Adrenal gland (tissue), 12 donors: Measurements from ENCODE around the gene STYX. TPM values are rescaled to one million over a fixed set of nuclear protein-coding genes. Genes with fewer than 3 reads are reported as not detected.
"Not testable (repeated sequence)": the region's sequence is repeated elsewhere in the genome, so short reads cannot be mapped to it uniquely, and the experiment has no call there.

ENCODE experiments used
- DNase-seq, 7 donors: peaks; one replicate each; pipeline ENCODE4 v3.0.0-alpha.2; 2019 to 2020
- H3K27ac ChIP-seq, 5 donors: fragments of 200-600 bp; sonication (generic) in 4 of 5; 1 replicate in 3 of 5; 2 replicates in 2 of 5; pipeline versions ENCODE4 v1.5.1 to v1.8.0; 2016 to 2020; ENCODE audit warnings: mild to moderate bottlenecking in 1 of 5
- H3K27me3 ChIP-seq: fragments of 200-600 bp; 2 replicates; pipeline ENCODE4 v1.8.0; 2021
- H3K36me3 ChIP-seq, 2 donors: fragments of 200-600 bp; replicated peaks in 1 of 2; 1 replicate in 1 of 2; 2 replicates in 1 of 2; pipeline versions ENCODE4 v1.5.1 to v1.8.0; 2018 to 2022
- H3K4me1 ChIP-seq, 2 donors: fragments of 200-600 bp; replicated peaks in 1 of 2; 1 replicate in 1 of 2; 2 replicates in 1 of 2; pipeline versions ENCODE4 v1.5.1 to v1.8.0; 2018 to 2021
- H3K4me3 ChIP-seq, 4 donors: fragments of 200-600 bp; sonication (generic) in 3 of 4; one replicate each; pipeline ENCODE4 v1.5.1; 2016 to 2018
- H3K9me3 ChIP-seq, 3 donors: fragments of 200-600 bp; sonication (generic) in 1 of 3; replicated peaks in 1 of 3; 1 replicate in 2 of 3; 2 replicates in 1 of 3; pipeline versions ENCODE4 v1.5.1 to v1.8.0; 2016 to 2021
- CTCF ChIP-seq, 6 experiments: fragments of 450-650 bp in 4 of 6; fragments of 200-600 bp in 2 of 6; sonication (generic) in 1 of 6; IDR thresholded peaks; 1 replicate in 5 of 6; 2 replicates in 1 of 6; pipeline versions ENCODE4 v1.5.1 to v1.8.0; 2016 to 2021; ENCODE audit warnings: antibody characterized with exemption in 6 of 6, mild to moderate bottlenecking in 2 of 6, moderate library complexity in 1 of 6
- POLR2A ChIP-seq, 2 donors: fragments of 450-650 bp; IDR thresholded peaks; one replicate each; pipeline ENCODE4 v1.6.1; 2017; ENCODE audit warnings: antibody characterized with exemption in 2 of 2, mild to moderate bottlenecking in 2 of 2, moderate library complexity in 1 of 2
- WGBS, 4 donors: extraction: QIAGEN DNeasy Blood & Tissue Kit in 2 of 4; methylation state at CpG; one replicate each; pipeline versions ENCODE4 v1.1.5 to v1.1.7; 2013 to 2017; 5-methylcytosine and 5-hydroxymethylcytosine counted together
- intact Hi-C, 2 donors: fragments of 100-400 bp; cut with DNase I; formaldehyde crosslinking; loops; one replicate each; pipeline versions ENCODE4 v1.14.1 to v1.15.0; 2022 to 2023
- polyA plus RNA-seq, 3 donors: library from polyadenylated mRNA; stranded (reverse); fragments of 200-250 nt in 2 of 3; fragments of 350-450 nt in 1 of 3; fragmentation: Illumina TruSeq in 1 of 3; extraction: RNeasy Lipid Tissue Mini Kit (QIAGEN cat#74804) in 1 of 3; gene quantifications; one replicate each; pipeline ENCODE4 v1.2.3, GENCODE V29; 2013 to 2014
- total RNA-seq, 9 donors: library from RNA; depleted of rRNA in 4 of 9; stranded (reverse); fragments of >200 nt in 4 of 9; fragments of 120-200 nt in 1 of 9; fragmentation: NEBNext Ultra II Directional in 1 of 9; extraction: Animal tissue kit (Norgen Biotek cat#: 25700) in 1 of 9; gene quantifications; one replicate each; pipeline versions ENCODE4 v1.1.0 to v1.2.4, GENCODE V29; 2013 to 2023
- donor health status: healthy with polysubstance abuse.
- donor health status: Bipolar disorder and iron deficiency.
- donor health status: DM: yes; HTN: yes; CAD: no.
- donor health status: DM: no; HTN: no; CAD: no.
- donor health status: DM: no; HTN: no; CAD: no.
- donor health status: DM: yes; HTN: yes; CAD: no.

Gene STYX
- total and polyA plus RNA-seq, 12 donors = 1.6 to 13.0 (median 6.4) TPM

DNA sequence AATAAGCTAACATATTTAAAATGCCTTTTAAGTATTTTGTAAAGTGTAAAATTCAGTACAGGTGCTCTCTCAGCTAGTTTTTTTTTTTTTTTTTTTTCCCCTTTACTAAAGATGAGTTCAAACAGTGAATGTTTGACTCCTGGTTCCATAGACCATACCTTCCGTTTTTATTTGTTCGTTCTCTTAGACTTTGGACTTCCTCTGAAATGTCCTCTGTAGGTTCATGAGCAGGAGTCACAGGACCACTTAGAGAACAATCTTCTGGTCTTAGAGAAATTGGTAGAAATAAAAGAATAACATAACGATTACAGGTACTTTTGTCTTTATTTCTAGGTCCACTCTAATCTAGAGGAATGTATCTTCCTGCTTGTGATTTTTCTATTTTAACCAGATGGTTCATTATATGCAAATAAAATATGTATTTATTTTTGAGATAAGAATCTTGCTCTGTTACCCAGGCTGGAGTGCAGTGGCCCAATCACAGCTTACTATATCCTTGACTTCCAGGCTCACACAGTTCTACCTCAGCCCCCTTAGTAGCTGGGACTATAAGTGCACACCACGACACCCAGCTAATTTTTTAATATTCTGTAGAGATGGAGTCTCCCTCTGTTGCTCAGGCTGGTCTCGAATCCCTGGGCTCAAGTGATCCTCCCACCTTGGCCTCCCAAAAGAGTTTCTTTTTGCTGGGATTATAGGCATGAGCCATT, 25.8 kb downstream of the STYX start:
- Histone ChIP-seq H3K4me1 (no peaks in the 10 kb centered on the region), H3K9me3 (no peaks in the 10 kb centered on the region), H3K4me3 (no peak overlapping the region), H3K27ac (no peak overlapping the region), H3K36me3 (no peaks in the 10 kb centered on the region), H3K27me3 (no peaks in the 10 kb centered on the region)
- intact Hi-C loops = no loop called here
- no peak for DNase-seq
- TF ChIP-seq CTCF (IDR thresholded peaks at IDR 0.05) (no peak), POLR2A (IDR thresholded peaks at IDR 0.05) (no peak)
- 89 to 97% (median 94%) methylated on average over 5 of the region's 5 CpGs for WGBS, 4 donors

- Histone ChIP-seq H3K4me3 (no peak overlapping the region), H3K9me3 (no peaks in the 10 kb centered on the region), H3K4me1 (no peaks in the 10 kb centered on the region), H3K27me3 (no peaks in the 10 kb centered on the region), H3K27ac (no peak overlapping the region), H3K36me3 (no peaks in the 10 kb centered on the region)
- TF ChIP-seq POLR2A (IDR thresholded peaks at IDR 0.05) (no peak), CTCF (IDR thresholded peaks at IDR 0.05) (no peak)
- intact Hi-C loops = no loop called here
- 96 to 100% (median 100%) methylated on average over 1 of the region's 1 CpG for WGBS, 4 donors
- DNase-seq = no peak
Observed at GRCh38 chr14:52759145-52759544, 29.2 kb downstream of the STYX start.

- DNase-seq, H3K27ac ChIP-seq, H3K36me3 ChIP-seq, H3K4me3 ChIP-seq, H3K27me3 ChIP-seq, intact Hi-C loops, H3K4me1 ChIP-seq, H3K9me3 ChIP-seq: not testable (repeated sequence)
- 95 to 100% (median 95%) methylated on average over 4 of the region's 4 CpGs for WGBS, 4 donors
Observed at GRCh38 chr14:52762923-52763322, 33.0 kb downstream of the STYX start.

DNA sequence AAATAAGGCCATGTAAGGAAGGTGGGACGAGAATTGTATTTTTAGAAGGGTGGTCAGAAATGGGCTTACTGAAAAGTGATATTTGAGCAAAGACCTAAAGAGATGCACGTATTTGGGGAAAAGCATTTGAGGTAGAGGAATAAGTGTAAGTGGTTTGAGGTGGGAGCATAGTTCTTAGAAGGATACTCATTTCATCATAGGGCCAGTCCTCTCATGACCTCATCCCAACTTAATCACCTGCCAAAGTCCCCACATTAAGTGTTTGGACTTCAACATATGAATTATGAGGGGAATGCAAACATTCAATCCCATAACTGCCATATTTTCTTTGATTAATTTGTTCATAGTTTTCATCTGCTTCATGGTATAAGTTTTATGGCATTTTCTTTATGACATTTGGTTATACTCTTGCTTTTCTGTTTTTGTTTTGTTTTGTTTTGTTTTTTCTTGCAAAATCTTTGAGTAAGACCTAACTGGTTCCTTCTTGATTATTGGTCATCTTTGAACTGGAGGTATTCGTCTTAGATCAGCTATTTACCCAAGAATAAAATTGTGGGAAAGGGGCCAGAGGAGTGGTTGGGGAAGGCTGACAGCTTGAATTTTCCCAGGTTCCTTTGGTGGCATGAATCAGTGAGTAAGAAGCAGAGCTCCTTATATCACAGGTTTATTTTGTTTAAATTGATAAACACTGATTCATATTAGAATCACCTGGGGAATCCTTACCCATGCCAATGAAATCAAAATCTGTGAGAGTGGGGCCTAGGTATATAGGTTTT, 37.3 kb downstream of the STYX start:
- no peak for TF ChIP-seq CTCF (IDR thresholded peaks at IDR 0.05)
- no peak for TF ChIP-seq POLR2A (IDR thresholded peaks at IDR 0.05)
- no peaks in the 10 kb centered on the region for H3K4me1 ChIP-seq
- H3K9me3 ChIP-seq = no peaks in the 10 kb centered on the region
- no peak for DNase-seq
- no peaks in the 10 kb centered on the region for H3K27me3 ChIP-seq
- WGBS, 4 donors = 90 to 98% (median 94%) methylated on average over 3 of the region's 3 CpGs
- intact Hi-C loops = no loop called here
- H3K36me3 ChIP-seq = peaks cover 0 to 18% of the 10 kb centered on the region in 2 donors
- H3K4me3 ChIP-seq = no peak overlapping the region
- H3K27ac ChIP-seq = no peak overlapping the region
